ENCODE data around the gene SLC27A2. TPM values are rescaled to one million over a fixed set of nuclear protein-coding genes. Genes with fewer than 3 reads are reported as not detected.

The SLC27A2 gene
- total and polyA plus RNA-seq, 7 experiments from 2014 or later, result 0.17 to 28.2 (median 0.43) TPM

DNA sequence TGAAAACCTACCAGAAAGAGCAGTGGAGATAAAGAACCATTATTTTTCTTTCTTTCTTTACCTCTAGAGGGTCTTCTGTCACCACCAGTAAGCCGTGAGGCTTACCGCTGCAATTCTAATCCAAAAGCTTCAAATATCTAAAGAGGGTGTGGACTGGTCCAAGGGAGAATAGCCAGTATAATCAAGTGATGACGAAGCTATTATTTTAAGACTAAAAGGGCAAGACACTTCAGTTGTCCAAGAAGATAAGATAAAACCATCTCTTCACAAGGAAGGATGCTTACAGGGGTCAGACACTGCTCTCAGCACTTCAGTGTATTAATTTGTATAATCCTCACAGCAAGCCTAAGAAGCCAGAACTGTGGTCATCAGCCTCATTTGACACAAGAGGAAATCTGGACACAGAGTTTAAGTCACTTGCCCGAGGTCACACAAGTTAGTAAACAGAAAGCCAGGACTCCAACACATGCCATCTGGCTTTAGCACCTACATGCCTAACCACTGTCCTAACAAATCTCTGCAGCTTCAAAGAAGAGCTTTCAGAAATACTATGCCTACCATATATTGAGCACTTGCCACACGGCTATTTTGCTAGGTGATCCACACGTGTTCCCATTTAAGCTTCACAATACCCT, 68.9 kb downstream of the SLC27A2 start:
- intact Hi-C loops (cut with micrococcal nuclease), result no loop called here
- CTCF ChIA-PET, result no interaction called here
- POLR2A ChIA-PET, result interaction anchor here (0.6 kb wide), 1 partner anchor 103 kb away, joined by 3 read pairs; no protein-coding TSS in a partner anchor

GRCh38 chr15:50251638-50252182, 69.7 kb downstream of the SLC27A2 start:
- H3K27ac Mint-ChIP-seq, result no peak overlapping the region
- Histone ChIP-seq H3K4me3 (ENCODE audit: low read length) (no peak overlapping the region), H3K4me1 (ENCODE audit: control insufficient read depth in 2 of 2, insufficient read depth in 2 of 2, low read length in 2 of 2) (peaks cover 8 to 12% of the 10 kb centered on the region in 2 donors), H3K9me3 (ENCODE audit: control insufficient read depth in 2 of 3, low read length in 3 of 3) (no peaks in the 10 kb centered on the region), H3K27me3 (ENCODE audit: control insufficient read depth in 2 of 2, insufficient read depth in 2 of 2, low read length in 2 of 2) (no peaks in the 10 kb centered on the region), H3K27ac (ENCODE audit: low read depth, low read length) (no peak overlapping the region), H3K36me3 (ENCODE audit: control insufficient read depth in 2 of 3, insufficient read depth in 3 of 3, low read length in 3 of 3) (no peaks in the 10 kb centered on the region)
- peaks cover 0 to 5% (median 0%) of the 10 kb centered on the region in 5 donors for H3K27me3 Mint-ChIP-seq
- DNase-seq (no peak), ATAC-seq (no peak)
- ChIA-PET CTCF (no interaction called here), POLR2A (no interaction called here)
- intact Hi-C loops (cut with micrococcal nuclease), result no loop called here
- H3K4me3 Mint-ChIP-seq, result no peak overlapping the region
- H3K36me3 Mint-ChIP-seq, result peaks cover 0 to 5% (median 0%) of the 10 kb centered on the region in 5 donors
- H3K9me3 Mint-ChIP-seq, result no peaks in the 10 kb centered on the region
- H3K4me1 Mint-ChIP-seq, result peaks cover 7 to 68% (median 22%) of the 10 kb centered on the region in 7 donors

More for the DNA sequence above, 68.9 kb downstream of the SLC27A2 start:
- peaks cover 0 to 6% (median 0%) of the 10 kb centered on the region in 5 donors for H3K36me3 Mint-ChIP-seq
- DNase-seq (no peak), ATAC-seq (no peak)
- peaks cover 8 to 12% of the 10 kb centered on the region in 2 donors for H3K4me1 ChIP-seq (ENCODE audit: control insufficient read depth in 2 of 2, insufficient read depth in 2 of 2, low read length in 2 of 2)
- no peak overlapping the region for H3K27ac ChIP-seq (ENCODE audit: low read depth, low read length)
- H3K27me3 Mint-ChIP-seq, result peaks cover 0 to 5% (median 0%) of the 10 kb centered on the region in 5 donors
- no peaks in the 10 kb centered on the region for H3K9me3 ChIP-seq (ENCODE audit: control insufficient read depth in 2 of 3, low read length in 3 of 3)
- H3K36me3 ChIP-seq (ENCODE audit: control insufficient read depth in 2 of 3, insufficient read depth in 3 of 3, low read length in 3 of 3), result no peaks in the 10 kb centered on the region
- no peak overlapping the region for H3K4me3 ChIP-seq (ENCODE audit: low read length)
- no peak overlapping the region for H3K4me3 Mint-ChIP-seq
- no peaks in the 10 kb centered on the region for H3K27me3 ChIP-seq (ENCODE audit: control insufficient read depth in 2 of 2, insufficient read depth in 2 of 2, low read length in 2 of 2)
- H3K4me1 Mint-ChIP-seq, result peaks cover 7 to 69% (median 22%) of the 10 kb centered on the region in 7 donors
- H3K9me3 Mint-ChIP-seq, result no peaks in the 10 kb centered on the region
- no peak overlapping the region for H3K27ac Mint-ChIP-seq

DNA sequence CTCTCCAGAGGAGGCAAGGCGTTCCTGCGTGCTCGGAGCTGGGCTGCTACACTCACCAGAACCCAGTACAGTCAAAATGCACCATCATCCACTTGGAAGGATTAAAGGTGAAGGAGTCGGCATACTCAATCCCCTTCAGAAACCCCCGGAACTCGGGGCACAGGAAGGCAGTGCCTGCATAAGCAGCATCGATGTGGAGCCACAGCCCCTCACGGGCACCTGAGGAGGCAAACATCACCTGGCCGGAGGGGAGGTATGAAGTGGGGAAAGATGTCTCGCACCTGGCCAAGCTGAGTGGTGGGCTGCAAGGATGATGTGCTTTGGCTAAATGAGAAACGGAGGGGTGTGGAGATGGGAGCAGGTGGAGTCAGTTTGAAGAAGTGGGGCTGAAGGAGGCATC, 70.6 kb downstream of the SLC27A2 start:
- Histone ChIP-seq H3K4me3 (ENCODE audit: low read length) (no peak overlapping the region), H3K27me3 (ENCODE audit: control insufficient read depth in 2 of 2, insufficient read depth in 2 of 2, low read length in 2 of 2) (no peaks in the 10 kb centered on the region), H3K27ac (ENCODE audit: low read depth, low read length) (no peak overlapping the region), H3K9me3 (ENCODE audit: control insufficient read depth in 2 of 3, low read length in 3 of 3) (no peaks in the 10 kb centered on the region), H3K36me3 (ENCODE audit: control insufficient read depth in 2 of 3, insufficient read depth in 3 of 3, low read length in 3 of 3) (no peaks in the 10 kb centered on the region), H3K4me1 (ENCODE audit: control insufficient read depth in 2 of 2, insufficient read depth in 2 of 2, low read length in 2 of 2) (peaks cover 4 to 9% of the 10 kb centered on the region in 2 donors)
- ChIA-PET POLR2A (no interaction called here), CTCF (no interaction called here)
- H3K4me3 Mint-ChIP-seq, result no peak overlapping the region
- H3K9me3 Mint-ChIP-seq, result peaks cover 0 to 3% (median 0%) of the 10 kb centered on the region in 11 donors
- intact Hi-C loops (cut with micrococcal nuclease), result no loop called here
- peaks cover 0 to 5% (median 0%) of the 10 kb centered on the region in 5 donors for H3K27me3 Mint-ChIP-seq
- H3K36me3 Mint-ChIP-seq, result peaks cover 0 to 5% (median 0%) of the 10 kb centered on the region in 5 donors
- no peak overlapping the region for H3K27ac Mint-ChIP-seq
- H3K4me1 Mint-ChIP-seq, result peaks cover 6 to 68% (median 19%) of the 10 kb centered on the region in 7 donors
- DNase-seq (no peak), ATAC-seq (no peak)

DNA sequence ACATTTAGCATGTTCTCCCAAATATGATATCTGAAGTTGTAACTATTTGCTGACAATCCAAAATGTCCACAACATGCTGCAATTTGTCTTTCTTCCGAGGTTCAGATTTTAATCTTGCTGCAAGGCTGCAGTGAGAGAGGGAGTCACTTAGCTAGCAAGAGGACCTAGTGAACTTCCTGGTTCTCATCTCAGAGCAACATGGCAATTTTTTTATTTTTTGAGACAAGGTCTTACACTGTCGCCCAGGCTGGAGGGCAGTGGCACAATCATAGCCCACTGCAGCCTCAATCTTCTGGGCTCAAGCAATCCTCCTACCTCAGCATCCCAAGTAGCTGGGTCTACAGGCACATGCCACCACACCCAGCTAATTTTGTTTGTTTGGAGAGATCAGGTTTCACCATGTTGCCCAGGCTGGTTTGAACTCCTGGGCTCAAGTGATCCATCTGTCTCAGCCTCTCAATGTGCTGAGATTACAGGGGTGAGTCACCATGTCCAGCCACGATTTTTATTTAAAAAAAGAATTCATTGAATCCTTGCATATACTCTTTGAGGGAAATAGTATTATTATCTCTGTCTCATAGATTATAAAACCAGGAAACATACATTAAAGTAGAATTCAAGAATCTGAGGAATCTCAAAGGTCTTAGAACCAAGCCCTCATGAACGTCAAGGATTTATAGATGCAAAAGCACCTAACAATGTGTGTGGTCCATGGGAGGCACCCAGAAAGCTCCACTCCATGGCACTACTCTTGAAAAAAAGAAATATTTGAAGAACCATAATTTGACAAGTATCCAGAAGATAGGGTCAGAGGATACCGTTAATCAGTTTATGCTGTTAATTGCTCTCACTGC, 74.4 kb downstream of the SLC27A2 start:
- Histone ChIP-seq H3K36me3 (ENCODE audit: control insufficient read depth in 2 of 3, insufficient read depth in 3 of 3, low read length in 3 of 3) (no peaks in the 10 kb centered on the region), H3K27me3 (ENCODE audit: control insufficient read depth in 2 of 2, insufficient read depth in 2 of 2, low read length in 2 of 2) (no peaks in the 10 kb centered on the region), H3K4me1 (ENCODE audit: control insufficient read depth in 2 of 2, insufficient read depth in 2 of 2, low read length in 2 of 2) (peaks cover 0 to 17% of the 10 kb centered on the region in 2 donors), H3K4me3 (ENCODE audit: low read length) (no peak overlapping the region), H3K27ac (ENCODE audit: low read depth, low read length) (no peak overlapping the region), H3K9me3 (ENCODE audit: control insufficient read depth in 2 of 3, low read length in 3 of 3) (no peaks in the 10 kb centered on the region)
- Mint-ChIP-seq H3K27ac (peak overlapping the region in 2 of 9 donors; percentile 21 to 40), H3K27me3 (peaks cover 0 to 3% (median 0%) of the 10 kb centered on the region in 5 donors), H3K9me3 (peaks cover 0 to 3% (median 0%) of the 10 kb centered on the region in 11 donors), H3K4me1 (peaks cover 6 to 65% (median 11%) of the 10 kb centered on the region in 7 donors), H3K36me3 (peaks cover 0 to 5% (median 0%) of the 10 kb centered on the region in 5 donors), H3K4me3 (no peak overlapping the region)
- no peak for ATAC-seq
- POLR2A ChIA-PET, result interaction anchor here (0.6 kb wide), 2 partner anchors 22 to 205 kb away, joined by 3 to 5 read pairs; no protein-coding TSS in a partner anchor
- CTCF ChIA-PET, result interaction anchor here (0.5 kb wide), 1 partner anchor 693 kb away, joined by 4 read pairs; no protein-coding TSS in a partner anchor
- intact Hi-C loops (cut with micrococcal nuclease), result no loop called here
- DNase-seq, result no peak

- CTCF ChIA-PET, result no interaction called here
- Mint-ChIP-seq H3K9me3 (peaks cover 0 to 3% (median 0%) of the 10 kb centered on the region in 11 donors), H3K4me3 (no peak overlapping the region), H3K27ac (peak overlapping the region in 2 of 9 donors; percentile 2 to 21), H3K4me1 (peaks cover 7 to 65% (median 16%) of the 10 kb centered on the region in 7 donors), H3K27me3 (no peaks in the 10 kb centered on the region), H3K36me3 (peaks cover 0 to 5% (median 0%) of the 10 kb centered on the region in 5 donors)
- DNase-seq (no peak), ATAC-seq (no peak)
- Histone ChIP-seq H3K9me3 (ENCODE audit: control insufficient read depth in 2 of 3, low read length in 3 of 3) (no peaks in the 10 kb centered on the region), H3K27ac (ENCODE audit: low read depth, low read length) (no peak overlapping the region), H3K36me3 (ENCODE audit: control insufficient read depth in 2 of 3, insufficient read depth in 3 of 3, low read length in 3 of 3) (no peaks in the 10 kb centered on the region), H3K4me3 (ENCODE audit: low read length) (no peak overlapping the region), H3K27me3 (ENCODE audit: control insufficient read depth in 2 of 2, insufficient read depth in 2 of 2, low read length in 2 of 2) (no peaks in the 10 kb centered on the region), H3K4me1 (ENCODE audit: control insufficient read depth in 2 of 2, insufficient read depth in 2 of 2, low read length in 2 of 2) (peaks cover 0 to 18% of the 10 kb centered on the region in 2 donors)
- POLR2A ChIA-PET, result interaction anchor here (0.6 kb wide), 1 partner anchor 204 kb away, joined by 5 read pairs; no protein-coding TSS in a partner anchor
- intact Hi-C loops (cut with micrococcal nuclease), result no loop called here
These were observed 75.3 kb downstream of the SLC27A2 start for GRCh38 chr15:50257332-50257731.

- Histone ChIP-seq H3K36me3 (ENCODE audit: control insufficient read depth in 2 of 3, insufficient read depth in 3 of 3, low read length in 3 of 3) (no peaks in the 10 kb centered on the region), H3K4me3 (ENCODE audit: low read length) (no peak overlapping the region), H3K27ac (ENCODE audit: low read depth, low read length) (no peak overlapping the region), H3K4me1 (ENCODE audit: control insufficient read depth in 2 of 2, insufficient read depth in 2 of 2, low read length in 2 of 2) (peaks cover 5 to 24% of the 10 kb centered on the region in 2 donors), H3K9me3 (ENCODE audit: control insufficient read depth in 2 of 3, low read length in 3 of 3) (no peaks in the 10 kb centered on the region), H3K27me3 (ENCODE audit: control insufficient read depth in 2 of 2, insufficient read depth in 2 of 2, low read length in 2 of 2) (no peaks in the 10 kb centered on the region)
- no peak overlapping the region for H3K27ac Mint-ChIP-seq
- DNase-seq, result no peak
- H3K36me3 Mint-ChIP-seq, result peaks cover 0 to 5% (median 0%) of the 10 kb centered on the region in 5 donors
- H3K4me3 Mint-ChIP-seq, result peak overlapping the region in 1 of 10 donors; percentile 6
- peaks cover 12 to 66% (median 21%) of the 10 kb centered on the region in 7 donors for H3K4me1 Mint-ChIP-seq
- ChIA-PET CTCF (no interaction called here), POLR2A (no interaction called here)
- H3K27me3 Mint-ChIP-seq, result no peaks in the 10 kb centered on the region
- H3K9me3 Mint-ChIP-seq, result peaks cover 0 to 3% (median 0%) of the 10 kb centered on the region in 11 donors
- intact Hi-C loops (cut with micrococcal nuclease), result no loop called here
- peak; percentile 41 for ATAC-seq
These were observed 75.9 kb downstream of the SLC27A2 start for GRCh38 chr15:50257924-50258323.
